ENCODE results near the gene HIVEP2.

Gene HIVEP2

GRCh38 chr6:142810952-142811514 is 133.9 kb downstream of the HIVEP2 start:
- no peak for DNase-seq

GRCh38 chr6:142809947-142810346 is 135.0 kb downstream of the HIVEP2 start:
- DNase-seq, result no peak

GRCh38 chr6:142808405-142809061 is 136.4 kb downstream of the HIVEP2 start:
- no peak for DNase-seq

DNA sequence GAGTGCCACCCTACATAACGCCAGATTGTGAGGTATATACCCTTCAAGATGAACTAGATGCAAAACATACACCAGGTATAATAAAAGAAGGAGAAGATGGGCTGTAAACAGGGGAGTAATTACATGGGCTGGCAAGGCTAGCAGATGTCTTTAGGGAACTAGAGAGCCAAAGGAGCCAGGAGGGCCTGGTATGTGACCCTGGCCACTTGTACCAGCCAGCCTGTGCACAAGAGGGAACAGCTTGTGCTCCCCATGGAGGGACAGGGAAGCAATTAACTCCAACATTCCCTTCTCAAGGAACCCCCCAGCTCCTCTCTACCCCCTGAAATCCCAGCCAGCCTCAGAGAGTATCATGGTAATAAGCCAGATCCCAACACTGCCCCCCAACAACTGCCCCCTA is 139.9 kb downstream of the HIVEP2 start:
- DNase-seq, result no peak

DNA sequence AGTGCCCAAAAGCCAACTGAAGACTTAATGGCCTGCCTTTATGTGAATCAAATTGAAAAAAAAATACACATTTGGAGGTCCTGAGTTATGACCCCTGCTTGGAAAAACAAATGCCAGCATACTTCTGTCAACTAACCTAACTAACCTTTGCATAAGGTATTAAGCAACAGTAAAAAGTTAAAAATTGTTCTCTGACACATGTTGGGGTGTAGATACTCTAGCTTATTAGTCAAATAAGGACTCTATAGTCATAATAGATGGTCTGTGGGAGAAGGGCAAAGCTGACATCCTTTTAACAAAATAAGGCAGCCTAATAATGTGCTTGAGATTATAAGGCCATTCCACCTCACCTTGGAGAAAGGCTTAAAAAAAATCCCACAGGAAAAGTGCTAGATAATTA is 140.5 kb downstream of the HIVEP2 start:
- DNase-seq, result no peak

DNA sequence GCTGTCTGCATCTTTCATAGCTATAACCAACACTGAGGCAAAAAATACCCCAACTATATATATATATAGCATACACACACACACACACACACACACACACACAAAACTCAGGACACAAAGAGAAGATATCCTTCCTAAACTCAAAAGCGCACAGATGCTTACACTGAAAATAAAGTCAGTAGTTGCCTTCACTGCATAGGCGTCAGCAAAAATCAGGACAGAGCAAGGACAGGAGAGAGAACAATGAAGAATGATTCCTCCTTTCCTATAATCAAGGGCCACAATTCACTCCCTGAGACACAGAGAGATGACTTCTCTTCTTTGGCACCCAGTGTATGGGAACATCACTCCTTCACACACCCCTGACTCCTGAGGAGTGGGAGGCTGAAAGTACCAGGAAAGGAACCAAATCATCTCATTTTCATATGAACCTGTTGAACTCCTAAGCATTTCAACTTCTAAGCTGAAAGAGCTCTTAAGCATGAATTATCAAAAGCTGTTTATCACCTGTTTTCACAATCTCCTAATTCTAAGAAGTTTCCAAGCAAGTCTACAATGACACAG is 141.4 kb downstream of the HIVEP2 start:
- DNase-seq, result no peak

GRCh38 chr6:142803032-142803431 is 141.9 kb downstream of the HIVEP2 start:
- DNase-seq, result no peak

DNA sequence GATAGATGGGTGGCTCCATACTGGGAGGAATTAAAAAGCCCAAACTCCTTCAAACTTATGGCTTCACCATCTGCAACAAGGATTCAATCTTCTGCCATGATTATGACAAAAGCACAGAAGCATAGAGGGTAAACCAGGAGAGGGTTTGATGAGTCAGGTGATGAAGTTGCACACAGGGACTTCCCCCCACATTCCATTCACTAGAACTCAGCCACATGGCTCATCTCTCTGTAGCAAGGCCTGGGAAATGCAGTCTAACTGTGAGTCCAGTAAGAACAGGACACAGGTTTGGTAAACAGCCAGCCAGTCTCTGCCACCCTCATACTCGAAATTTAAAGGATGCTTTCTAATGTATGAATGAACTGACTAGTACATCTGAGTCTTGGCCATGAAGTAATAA is 142.9 kb downstream of the HIVEP2 start:
- peak; percentile 65 for DNase-seq

DNA sequence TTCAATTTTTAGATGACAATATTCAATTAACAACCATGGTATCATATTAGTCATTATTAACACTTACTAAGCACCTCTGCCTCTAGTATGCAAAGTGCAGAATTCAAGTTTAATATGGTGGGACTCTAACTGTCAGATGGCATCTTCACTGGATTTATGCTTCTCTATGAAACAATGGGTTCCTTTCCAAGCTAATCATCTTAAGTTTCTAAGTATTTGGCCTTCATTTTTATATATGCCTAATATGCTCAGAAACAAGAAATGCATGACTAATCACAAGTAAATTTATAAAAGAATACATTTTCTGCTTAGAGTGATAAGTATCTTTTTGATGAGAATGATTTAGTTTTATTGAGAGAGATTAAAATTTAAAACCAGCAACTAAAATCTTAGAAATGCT is 144.7 kb downstream of the HIVEP2 start:
- no peak for DNase-seq

DNA sequence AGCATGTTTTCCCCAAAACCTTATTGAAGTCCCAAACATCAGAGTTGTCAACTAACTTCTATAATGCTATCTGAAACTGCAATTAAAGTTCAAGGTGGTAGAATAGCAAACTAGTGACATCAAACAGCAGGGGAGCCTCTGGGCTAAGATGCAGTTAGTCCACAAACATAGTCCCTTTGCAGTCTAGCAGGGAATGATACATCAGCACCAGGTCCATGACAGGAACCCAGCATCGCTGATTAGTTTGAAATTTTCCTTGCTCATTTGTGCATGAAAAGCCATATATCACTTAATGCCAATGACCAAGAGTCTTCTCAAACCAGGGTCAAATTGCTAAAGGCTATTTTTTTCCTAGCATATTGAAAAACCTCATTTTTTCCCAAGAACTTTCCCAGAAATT is 145.3 kb downstream of the HIVEP2 start:
- DNase-seq, result no peak

DNA sequence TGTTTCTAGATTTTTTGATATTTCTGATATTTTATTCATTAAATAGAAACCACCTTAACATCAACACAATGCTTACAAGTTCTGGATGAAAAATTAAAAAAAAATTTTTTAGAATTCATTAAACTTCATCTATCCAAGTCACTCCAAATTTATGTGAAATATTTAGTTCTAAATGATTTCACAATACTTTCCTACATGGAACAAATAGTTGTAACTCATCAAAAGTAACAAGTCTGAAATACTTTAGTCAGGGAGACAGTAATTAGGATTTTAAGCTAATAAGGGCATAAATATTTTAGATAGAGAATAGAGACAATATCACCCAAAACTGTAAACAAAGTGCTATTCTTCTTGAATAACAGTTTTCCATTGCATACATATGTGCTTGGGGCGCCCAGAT is 147.8 kb downstream of the HIVEP2 start:
- DNase-seq, result no peak

GRCh38 chr6:142796571-142796970 is 148.4 kb downstream of the HIVEP2 start:
- no peak for DNase-seq

GRCh38 chr6:142796024-142796423 is 149.0 kb downstream of the HIVEP2 start:
- DNase-seq, result no peak

GRCh38 chr6:142794424-142794823 is 150.6 kb downstream of the HIVEP2 start:
- no peak for DNase-seq

DNA sequence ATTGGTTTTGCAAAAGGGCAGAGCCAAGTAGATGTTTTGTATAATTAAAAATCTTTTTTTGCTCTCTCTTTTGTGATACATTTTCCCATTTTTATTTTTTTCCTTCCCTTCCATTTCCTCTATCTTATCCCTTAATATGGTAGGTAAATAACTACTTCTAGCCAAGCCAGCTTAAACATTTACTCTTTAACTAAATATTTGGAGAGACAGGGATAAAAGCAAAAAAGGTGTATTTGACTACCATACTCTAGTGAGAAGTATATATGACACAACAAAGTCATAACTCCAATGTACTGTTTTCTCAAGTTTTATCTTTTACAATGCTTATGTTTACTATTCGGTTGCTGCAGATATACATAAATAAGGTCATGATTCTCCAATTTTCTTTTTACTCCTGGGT is 154.7 kb downstream of the HIVEP2 start:
- DNase-seq, result no peak

DNA sequence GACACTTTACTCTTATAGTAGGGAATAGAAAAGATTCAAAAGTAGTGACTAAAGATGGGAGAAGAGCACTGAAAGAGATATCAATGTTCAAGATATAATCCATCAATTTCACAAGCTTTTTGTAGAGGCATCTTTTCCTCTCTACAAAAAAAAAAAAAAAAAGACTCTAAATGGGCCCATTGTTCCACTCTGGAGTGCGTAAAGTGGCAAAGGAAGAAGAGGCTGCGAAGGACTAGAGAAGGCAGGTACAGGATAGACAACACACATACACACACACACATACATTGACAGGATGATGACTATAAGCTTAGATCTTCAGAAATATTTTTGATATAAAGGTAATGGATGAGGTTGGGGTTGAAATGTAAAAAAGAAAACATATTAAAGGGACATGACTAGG is 157.6 kb downstream of the HIVEP2 start:
- no peak for DNase-seq

- DNase-seq, result no peak
These were observed 158.5 kb downstream of the HIVEP2 start for GRCh38 chr6:142786476-142786875.

- DNase-seq, result no peak
These were observed 160.6 kb downstream of the HIVEP2 start for GRCh38 chr6:142784344-142784743.

DNA sequence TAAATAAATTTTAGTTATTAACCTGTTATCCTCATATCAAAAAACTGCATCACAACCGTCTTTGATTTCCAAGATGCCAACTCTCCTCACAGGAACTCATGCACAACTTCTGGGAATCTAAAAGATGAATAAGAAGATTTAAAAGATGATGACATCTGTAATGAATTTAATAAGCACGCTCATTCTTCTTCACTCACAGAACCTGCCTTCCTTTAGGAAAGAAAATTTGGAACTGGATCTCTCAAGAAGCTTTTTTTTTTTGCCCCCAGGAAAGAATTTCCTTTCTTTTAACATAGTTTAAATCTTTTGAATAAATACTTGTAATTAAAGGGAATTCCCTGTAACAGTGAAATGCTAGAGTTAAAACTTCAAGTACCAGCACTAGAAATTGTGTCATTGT is 161.5 kb downstream of the HIVEP2 start:
- DNase-seq, result no peak

DNA sequence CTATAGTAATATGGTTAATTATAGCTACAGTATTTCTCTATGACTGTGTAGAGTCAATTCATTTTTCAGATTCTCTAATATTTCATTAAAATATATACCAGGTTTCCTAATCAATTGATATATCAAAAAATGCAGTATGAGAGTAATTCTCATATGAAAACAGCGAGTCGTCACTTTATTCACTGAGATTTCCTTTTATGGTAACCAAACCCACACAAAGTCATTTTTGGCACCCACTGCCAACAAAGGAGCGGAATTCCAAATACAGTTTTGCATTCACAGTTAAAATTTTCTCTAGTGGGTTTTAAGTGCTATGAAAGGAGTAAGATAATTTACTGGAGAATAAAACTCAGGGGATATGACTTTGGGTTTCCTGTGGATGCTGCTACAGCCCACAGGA is 163.8 kb downstream of the HIVEP2 start:
- DNase-seq, result no peak

GRCh38 chr6:142773859-142774648 is 170.9 kb downstream of the HIVEP2 start:
- no peak for DNase-seq

GRCh38 chr6:142773324-142773723 is 171.7 kb downstream of the HIVEP2 start:
- DNase-seq, result no peak

DNA sequence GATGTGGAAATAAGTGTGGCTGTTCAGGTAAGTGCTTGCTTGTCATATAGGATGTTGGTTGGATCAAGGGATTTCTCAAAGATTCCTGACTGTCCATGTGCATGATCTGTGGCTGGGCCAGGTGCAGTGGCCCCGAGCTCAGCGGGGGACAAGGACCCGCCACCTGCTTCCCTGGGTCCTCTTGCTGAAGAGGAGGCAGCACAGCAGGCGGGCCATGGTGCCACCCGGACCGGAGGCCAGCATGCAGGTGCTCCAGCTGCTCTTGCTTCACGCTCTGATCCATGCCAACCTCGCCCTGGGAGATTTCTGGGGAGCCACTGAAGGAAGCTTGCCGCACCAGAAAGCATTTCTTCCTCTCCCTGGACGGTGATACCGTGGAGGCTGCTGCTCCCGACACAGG is 173.8 kb downstream of the HIVEP2 start:
- no peak for DNase-seq

DNA sequence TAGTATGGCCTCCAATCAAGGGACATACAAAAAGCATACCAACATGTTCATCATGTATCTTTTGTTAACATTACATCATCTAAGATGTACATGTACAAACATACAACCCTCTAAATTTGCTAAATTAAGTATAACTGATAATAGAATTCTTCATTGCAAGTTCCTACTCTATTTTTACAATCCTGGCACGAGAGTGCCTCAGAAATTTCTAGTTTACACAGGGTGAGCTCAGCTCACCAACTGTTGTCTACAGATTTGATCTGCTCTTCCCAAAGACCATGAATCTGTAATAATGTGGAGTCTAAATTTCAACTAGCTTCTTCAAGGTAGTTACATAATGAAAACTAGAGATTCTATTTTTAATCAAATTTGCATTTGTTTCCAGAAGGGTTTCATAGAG is 179.7 kb downstream of the HIVEP2 start:
- no peak for DNase-seq
